GM12872 (cell line): ENCODE results near the gene GPATCH8.

Experiments used
- TF ChIP-seq, protein P1 (sequence below): IDR thresholded peaks from 3 replicates; pipeline ENCODE4 v1.5.1; 2011; ENCODE audit warnings: low read depth, mild to moderate bottlenecking, low read length, moderate library complexity; ENCODE audit not compliant: insufficient read depth

The GPATCH8 gene

GRCh38 chr17:44355642-44356099, 147.5 kb downstream of the GPATCH8 start:
- TF ChIP-seq, protein P1, sequence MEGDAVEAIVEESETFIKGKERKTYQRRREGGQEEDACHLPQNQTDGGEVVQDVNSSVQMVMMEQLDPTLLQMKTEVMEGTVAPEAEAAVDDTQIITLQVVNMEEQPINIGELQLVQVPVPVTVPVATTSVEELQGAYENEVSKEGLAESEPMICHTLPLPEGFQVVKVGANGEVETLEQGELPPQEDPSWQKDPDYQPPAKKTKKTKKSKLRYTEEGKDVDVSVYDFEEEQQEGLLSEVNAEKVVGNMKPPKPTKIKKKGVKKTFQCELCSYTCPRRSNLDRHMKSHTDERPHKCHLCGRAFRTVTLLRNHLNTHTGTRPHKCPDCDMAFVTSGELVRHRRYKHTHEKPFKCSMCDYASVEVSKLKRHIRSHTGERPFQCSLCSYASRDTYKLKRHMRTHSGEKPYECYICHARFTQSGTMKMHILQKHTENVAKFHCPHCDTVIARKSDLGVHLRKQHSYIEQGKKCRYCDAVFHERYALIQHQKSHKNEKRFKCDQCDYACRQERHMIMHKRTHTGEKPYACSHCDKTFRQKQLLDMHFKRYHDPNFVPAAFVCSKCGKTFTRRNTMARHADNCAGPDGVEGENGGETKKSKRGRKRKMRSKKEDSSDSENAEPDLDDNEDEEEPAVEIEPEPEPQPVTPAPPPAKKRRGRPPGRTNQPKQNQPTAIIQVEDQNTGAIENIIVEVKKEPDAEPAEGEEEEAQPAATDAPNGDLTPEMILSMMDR, result no peak

- TF ChIP-seq, protein P1, result peak; percentile 61
These were observed 148.3 kb downstream of the GPATCH8 start for GRCh38 chr17:44354582-44355561.

GRCh38 chr17:44353672-44354331, 149.4 kb downstream of the GPATCH8 start:
- TF ChIP-seq, protein P1, result no peak

GRCh38 chr17:44352828-44353671, 150.2 kb downstream of the GPATCH8 start:
- TF ChIP-seq, protein P1, result no peak

DNA sequence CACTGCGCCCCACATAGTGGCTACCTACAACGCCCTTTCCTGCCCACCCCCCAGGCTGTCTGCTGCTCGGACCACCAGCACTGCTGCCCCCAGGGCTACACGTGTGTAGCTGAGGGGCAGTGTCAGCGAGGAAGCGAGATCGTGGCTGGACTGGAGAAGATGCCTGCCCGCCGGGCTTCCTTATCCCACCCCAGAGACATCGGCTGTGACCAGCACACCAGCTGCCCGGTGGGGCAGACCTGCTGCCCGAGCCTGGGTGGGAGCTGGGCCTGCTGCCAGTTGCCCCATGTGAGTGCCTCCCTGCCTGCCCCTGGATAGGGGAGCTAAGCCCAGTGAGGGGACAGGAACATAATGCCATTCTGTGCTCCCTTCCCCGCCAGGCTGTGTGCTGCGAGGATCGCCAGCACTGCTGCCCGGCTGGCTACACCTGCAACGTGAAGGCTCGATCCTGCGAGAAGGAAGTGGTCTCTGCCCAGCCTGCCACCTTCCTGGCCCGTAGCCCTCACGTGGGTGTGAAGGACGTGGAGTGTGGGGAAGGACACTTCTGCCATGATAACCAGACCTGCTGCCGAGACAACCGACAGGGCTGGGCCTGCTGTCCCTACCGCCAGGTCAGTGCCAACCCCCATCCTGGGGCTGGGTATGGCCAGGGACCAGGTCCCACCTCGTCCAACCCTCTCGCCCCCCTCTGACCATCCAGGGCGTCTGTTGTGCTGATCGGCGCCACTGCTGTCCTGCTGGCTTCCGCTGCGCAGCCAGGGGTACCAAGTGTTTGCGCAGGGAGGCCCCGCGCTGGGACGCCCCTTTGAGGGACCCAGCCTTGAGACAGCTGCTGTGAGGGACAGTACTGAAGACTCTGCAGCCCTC, 151.0 kb downstream of the GPATCH8 start:
- TF ChIP-seq, protein P1, result no peak

- TF ChIP-seq, protein P1, result no peak
These were observed 151.7 kb downstream of the GPATCH8 start for GRCh38 chr17:44351464-44351863.
